A673 (cell line): ENCODE measurements around the gene JMJD8.
A peak's percentile ranks its signal among the peaks of the same experiment; 100 is the strongest.

Source experiments
- EZH2 ChIP-seq: fragments of 200-600 bp; sonication (generic); IDR thresholded peaks from 2 replicates; pipeline ENCODE4 v1.6.1; 2017; ENCODE audit warnings: borderline replicate concordance, low read depth, mild to moderate bottlenecking, mixed read lengths, antibody characterized with exemption, low read length; ENCODE audit not compliant: poor library complexity, severe bottlenecking
- TF ChIP-seq, protein P1 (sequence below): fragments of 300-800, 200-600 bp; sonication (generic); conservative IDR thresholded peaks from 2 replicates; pipeline ENCODE4 v1.5.1; 2017; ENCODE audit warnings: low read depth, mild to moderate bottlenecking, antibody characterized with exemption, low read length, moderate library complexity, mixed read lengths

DNA sequence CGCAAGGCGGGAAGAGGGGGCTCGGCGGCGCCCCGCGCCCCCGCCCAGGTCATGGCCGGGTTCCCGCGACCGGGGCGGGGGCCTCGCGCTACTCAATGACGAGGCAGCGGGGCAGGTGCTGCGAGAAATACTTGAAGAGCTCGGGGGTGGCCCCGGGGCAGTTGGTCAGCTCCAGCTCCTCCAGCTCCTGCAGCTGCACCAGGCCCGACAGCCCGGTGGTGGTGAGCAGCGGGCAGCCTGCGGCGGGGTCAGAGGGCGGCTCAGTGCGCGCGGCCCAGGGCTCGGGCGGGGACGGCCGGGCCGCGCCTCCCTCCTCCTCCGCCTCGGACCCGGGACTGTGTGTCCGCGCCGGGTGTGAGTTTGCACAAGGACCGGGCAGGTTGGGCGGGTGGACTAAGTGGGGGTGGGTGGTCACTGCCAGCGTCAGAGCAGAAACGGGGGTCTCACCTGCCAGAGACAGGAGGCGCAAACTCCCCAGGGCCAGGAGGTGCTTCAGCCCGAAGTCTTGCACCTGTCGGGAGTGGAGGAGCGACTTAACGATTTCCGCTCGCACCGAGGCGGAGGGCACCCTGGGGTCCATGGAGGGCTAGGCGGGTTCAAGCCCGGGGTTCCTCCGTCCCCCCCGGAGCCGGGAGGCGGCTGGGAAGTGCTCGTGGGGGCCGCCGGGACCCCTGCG lies 10.2 kb upstream of the JMJD8 start:
- TF ChIP-seq, protein P1, sequence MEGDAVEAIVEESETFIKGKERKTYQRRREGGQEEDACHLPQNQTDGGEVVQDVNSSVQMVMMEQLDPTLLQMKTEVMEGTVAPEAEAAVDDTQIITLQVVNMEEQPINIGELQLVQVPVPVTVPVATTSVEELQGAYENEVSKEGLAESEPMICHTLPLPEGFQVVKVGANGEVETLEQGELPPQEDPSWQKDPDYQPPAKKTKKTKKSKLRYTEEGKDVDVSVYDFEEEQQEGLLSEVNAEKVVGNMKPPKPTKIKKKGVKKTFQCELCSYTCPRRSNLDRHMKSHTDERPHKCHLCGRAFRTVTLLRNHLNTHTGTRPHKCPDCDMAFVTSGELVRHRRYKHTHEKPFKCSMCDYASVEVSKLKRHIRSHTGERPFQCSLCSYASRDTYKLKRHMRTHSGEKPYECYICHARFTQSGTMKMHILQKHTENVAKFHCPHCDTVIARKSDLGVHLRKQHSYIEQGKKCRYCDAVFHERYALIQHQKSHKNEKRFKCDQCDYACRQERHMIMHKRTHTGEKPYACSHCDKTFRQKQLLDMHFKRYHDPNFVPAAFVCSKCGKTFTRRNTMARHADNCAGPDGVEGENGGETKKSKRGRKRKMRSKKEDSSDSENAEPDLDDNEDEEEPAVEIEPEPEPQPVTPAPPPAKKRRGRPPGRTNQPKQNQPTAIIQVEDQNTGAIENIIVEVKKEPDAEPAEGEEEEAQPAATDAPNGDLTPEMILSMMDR: no peak
- TF ChIP-seq EZH2: peak; percentile 70
